SU-DHL-6 (cell line): ENCODE measurements around the gene MR1.

Experiments
- H2AFZ ChIP-seq: fragments of 200-600 bp; sonication (generic); 2 replicates; pipeline ENCODE4 v1.6.1; 2014; ENCODE audit warnings: low read depth, mild to moderate bottlenecking, moderate library complexity, mixed read lengths, antibody characterized with exemption, low read length; ENCODE audit not compliant: severe bottlenecking
- H3F3A ChIP-seq: fragments of 200-600 bp; shearing (Covaris generic); 2 replicates; pipeline ENCODE4 v1.6.0; 2016; ENCODE audit warnings: antibody characterized with exemption, mild to moderate bottlenecking; ENCODE audit not compliant: insufficient read depth
- H3K27ac ChIP-seq: fragments of 200-600 bp; sonication (generic); 2 replicates; pipeline ENCODE4 v1.5.1; 2016; ENCODE audit warnings: low read depth, mild to moderate bottlenecking, low read length, moderate library complexity, mixed read lengths
- H3K27me3 ChIP-seq: fragments of 200-600 bp; sonication (generic), shearing (Covaris generic); 2 replicates; pipeline ENCODE4 v1.6.0; 2014; ENCODE audit warnings: mild to moderate bottlenecking, low read length
- H3K36me3 ChIP-seq: fragments of 200-600 bp; sonication (generic); 2 replicates; pipeline ENCODE4 v1.6.1; 2014; ENCODE audit warnings: mild to moderate bottlenecking, low read length, mixed read lengths
- H3K4me2 ChIP-seq: fragments of 300-600, 200-600 bp; shearing (Covaris generic), sonication (generic); 2 replicates; pipeline ENCODE4 v1.6.0; 2014; ENCODE audit warnings: low read length, low read depth, mild to moderate bottlenecking; ENCODE audit not compliant: poor library complexity, severe bottlenecking
- H3K4me3 ChIP-seq: fragments of 200-600 bp; sonication (generic); 2 replicates; pipeline ENCODE4 v1.5.1; 2014; ENCODE audit warnings: antibody characterized with exemption, low read length, mild to moderate bottlenecking, mixed read lengths; ENCODE audit not compliant: insufficient read depth, poor library complexity, severe bottlenecking
- H3K79me2 ChIP-seq: fragments of 200-600 bp; sonication (generic); 2 replicates; pipeline ENCODE4 v1.6.1; 2014; ENCODE audit warnings: mild to moderate bottlenecking, low read length, moderate library complexity; ENCODE audit not compliant: insufficient read depth
- H3K9ac ChIP-seq: fragments of 200-600 bp; sonication (generic); 2 replicates; pipeline ENCODE4 v1.7.0; 2014; ENCODE audit warnings: mild to moderate bottlenecking, low read length
- H3K9me2 ChIP-seq: fragments of 200-600 bp; sonication (generic); replicated peaks from 2 replicates; pipeline ENCODE4 v1.6.1; 2014; ENCODE audit warnings: low read length; ENCODE audit not compliant: insufficient read depth
- H3K9me3 ChIP-seq: fragments of 200-600 bp; sonication (generic); 2 replicates; pipeline ENCODE4 v1.6.1; 2014; ENCODE audit warnings: low read length, mixed read lengths; ENCODE audit not compliant: insufficient read depth
- H4K20me1 ChIP-seq: fragments of 200-600 bp; sonication (generic); 2 replicates; pipeline ENCODE4 v1.6.1; 2014; ENCODE audit warnings: low read depth, mild to moderate bottlenecking, antibody characterized with exemption, low read length, moderate library complexity, mixed read lengths
- EZH2phosphoT487 ChIP-seq: fragments of 200-600 bp; sonication (generic), shearing (Covaris generic); conservative IDR thresholded peaks from 2 replicates; pipeline ENCODE4 v1.6.1; 2018; ENCODE audit warnings: mild to moderate bottlenecking, antibody characterized with exemption, low read length, moderate library complexity, mixed read lengths
- TF ChIP-seq, protein P1 (sequence below): fragments of 200-600 bp; sonication (generic); IDR thresholded peaks from one replicate; pipeline ENCODE4 v1.5.1; 2017; ENCODE audit warnings: antibody characterized with exemption, mild to moderate bottlenecking, low read length, moderate library complexity; ENCODE audit not compliant: insufficient read depth, poor library complexity, severe bottlenecking

Gene MR1

DNA sequence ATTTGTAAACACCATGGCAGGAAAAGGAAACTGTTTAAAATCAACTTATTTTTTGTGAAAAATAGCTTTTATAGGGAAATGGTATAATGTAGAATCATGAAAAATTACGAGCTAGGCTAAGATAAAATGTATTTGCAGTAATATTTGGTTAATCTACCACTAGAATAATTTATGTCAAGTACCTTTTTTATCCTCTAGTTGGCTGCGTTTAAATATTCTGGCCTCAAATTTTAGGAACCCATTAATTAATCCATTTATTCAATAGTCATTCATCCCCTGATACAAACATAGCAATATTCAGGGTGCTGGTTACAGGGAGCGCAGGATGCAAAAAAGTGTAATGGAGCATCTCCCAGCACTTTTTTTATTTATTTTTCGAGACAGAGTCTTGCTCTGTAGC, 46.1 kb downstream of the MR1 start:
- Histone ChIP-seq H3K4me3 (no peak overlapping the region), H3K9me3 (no peaks in the 10 kb centered on the region), H3F3A (no peaks in the 10 kb centered on the region), H3K9me2 (no peaks in the 10 kb centered on the region), H4K20me1 (no peaks in the 10 kb centered on the region), H3K4me2 (no peak overlapping the region), H3K27ac (no peak overlapping the region), H3K9ac (no peak overlapping the region), H3K79me2 (no peaks in the 10 kb centered on the region), H2AFZ (no peak overlapping the region), H3K27me3 (no peaks in the 10 kb centered on the region), H3K36me3 (no peaks in the 10 kb centered on the region)
- TF ChIP-seq EZH2phosphoT487, result no peak
- TF ChIP-seq, protein P1, sequence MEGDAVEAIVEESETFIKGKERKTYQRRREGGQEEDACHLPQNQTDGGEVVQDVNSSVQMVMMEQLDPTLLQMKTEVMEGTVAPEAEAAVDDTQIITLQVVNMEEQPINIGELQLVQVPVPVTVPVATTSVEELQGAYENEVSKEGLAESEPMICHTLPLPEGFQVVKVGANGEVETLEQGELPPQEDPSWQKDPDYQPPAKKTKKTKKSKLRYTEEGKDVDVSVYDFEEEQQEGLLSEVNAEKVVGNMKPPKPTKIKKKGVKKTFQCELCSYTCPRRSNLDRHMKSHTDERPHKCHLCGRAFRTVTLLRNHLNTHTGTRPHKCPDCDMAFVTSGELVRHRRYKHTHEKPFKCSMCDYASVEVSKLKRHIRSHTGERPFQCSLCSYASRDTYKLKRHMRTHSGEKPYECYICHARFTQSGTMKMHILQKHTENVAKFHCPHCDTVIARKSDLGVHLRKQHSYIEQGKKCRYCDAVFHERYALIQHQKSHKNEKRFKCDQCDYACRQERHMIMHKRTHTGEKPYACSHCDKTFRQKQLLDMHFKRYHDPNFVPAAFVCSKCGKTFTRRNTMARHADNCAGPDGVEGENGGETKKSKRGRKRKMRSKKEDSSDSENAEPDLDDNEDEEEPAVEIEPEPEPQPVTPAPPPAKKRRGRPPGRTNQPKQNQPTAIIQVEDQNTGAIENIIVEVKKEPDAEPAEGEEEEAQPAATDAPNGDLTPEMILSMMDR, result no peak

DNA sequence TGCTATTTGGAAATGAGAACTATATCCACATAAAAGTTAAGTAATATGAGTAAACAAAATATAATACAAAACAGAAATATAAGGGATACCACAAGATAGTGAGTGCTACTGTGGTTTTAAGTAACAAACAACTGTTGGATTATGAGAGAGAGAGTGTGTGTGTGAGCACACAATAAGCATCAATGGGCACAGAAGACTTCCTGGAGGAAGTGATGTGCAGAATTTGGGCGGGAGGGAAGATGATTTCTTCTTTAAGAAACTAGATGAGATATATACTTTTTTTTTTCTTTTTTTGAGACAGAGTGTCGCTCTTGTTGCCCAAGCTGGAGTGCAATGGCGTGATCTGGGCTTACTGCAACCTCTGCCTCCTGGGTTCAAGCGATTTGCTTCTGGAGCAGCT, 46.8 kb downstream of the MR1 start:
- no peaks in the 10 kb centered on the region for H3K36me3 ChIP-seq
- H3K9me3 ChIP-seq, result no peaks in the 10 kb centered on the region
- H3F3A ChIP-seq, result no peaks in the 10 kb centered on the region
- no peaks in the 10 kb centered on the region for H4K20me1 ChIP-seq
- H3K4me3 ChIP-seq, result no peak overlapping the region
- H3K27ac ChIP-seq, result no peak overlapping the region
- TF ChIP-seq EZH2phosphoT487, result no peak
- TF ChIP-seq, protein P1, result no peak
- no peak overlapping the region for H3K9ac ChIP-seq
- no peak overlapping the region for H2AFZ ChIP-seq
- H3K4me2 ChIP-seq, result no peak overlapping the region
- no peaks in the 10 kb centered on the region for H3K79me2 ChIP-seq
- no peaks in the 10 kb centered on the region for H3K27me3 ChIP-seq
- H3K9me2 ChIP-seq, result no peaks in the 10 kb centered on the region

DNA sequence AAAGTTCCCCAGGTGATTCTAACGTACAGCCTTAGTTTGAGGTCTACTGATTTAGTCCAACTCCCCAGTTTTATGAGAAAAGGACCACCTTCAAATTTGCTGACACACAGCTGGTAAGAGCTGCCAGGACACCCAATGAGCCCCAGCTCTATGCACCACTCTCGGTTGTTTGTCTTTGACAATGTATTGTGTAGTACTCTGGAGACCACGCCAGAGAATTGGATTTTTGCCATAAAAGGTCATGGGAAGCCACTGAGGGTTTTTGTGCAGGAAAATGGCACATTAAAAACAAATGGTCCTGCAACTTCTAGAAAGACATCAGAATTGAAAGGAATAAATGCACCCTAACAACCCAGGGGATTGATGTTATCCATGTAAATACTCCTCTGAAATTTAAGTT, 47.6 kb downstream of the MR1 start:
- Histone ChIP-seq H3K27ac (no peak overlapping the region), H3K4me2 (no peak overlapping the region), H3F3A (no peaks in the 10 kb centered on the region), H3K9me2 (no peaks in the 10 kb centered on the region), H4K20me1 (no peaks in the 10 kb centered on the region), H3K4me3 (no peak overlapping the region), H3K79me2 (no peaks in the 10 kb centered on the region), H3K9ac (no peak overlapping the region), H3K27me3 (no peaks in the 10 kb centered on the region), H2AFZ (no peak overlapping the region), H3K36me3 (no peaks in the 10 kb centered on the region), H3K9me3 (no peaks in the 10 kb centered on the region)
- TF ChIP-seq, protein P1, result no peak
- no peak for TF ChIP-seq EZH2phosphoT487
